Upper lobe of left lung (tissue), 6 donors: ENCODE results near the gene GRAMD4. TPM values are rescaled to one million over a fixed set of nuclear protein-coding genes. Genes with fewer than 3 reads are reported as not detected.

Experiments used
- ATAC-seq, 2 donors: fragments of 200-7000 bp; cut with Tn5 transposase; one replicate each; pipeline ENCODE4 v1.9.1; 2022; ENCODE audit warnings: mild to moderate bottlenecking in 2 of 2, moderate library complexity in 2 of 2; ENCODE audit not compliant: low FRiP score in 2 of 2
- DNase-seq, 2 donors: peaks; one replicate each; pipeline ENCODE4 v3.0.0-alpha.2; 2019 to 2020
- H3K27ac ChIP-seq, 4 donors: fragments of 200-600 bp; sonication (generic); one replicate each; pipeline ENCODE4 v1.5.1; 2016 to 2019
- H3K27me3 ChIP-seq, 4 donors: fragments of 200-600 bp; sonication (generic); one replicate each; pipeline ENCODE4 v1.5.1; 2017 to 2019
- H3K36me3 ChIP-seq, 4 donors: fragments of 200-600 bp; sonication (generic); one replicate each; pipeline ENCODE4 v1.5.1; 2016 to 2019
- H3K4me1 ChIP-seq, 4 donors: fragments of 200-600 bp; sonication (generic); one replicate each; pipeline ENCODE4 v1.5.1; 2018 to 2019
- H3K4me3 ChIP-seq, 4 donors: fragments of 200-600 bp; sonication (generic); one replicate each; pipeline ENCODE4 v1.5.1; 2017 to 2019; ENCODE audit warnings: mild to moderate bottlenecking in 2 of 4, moderate library complexity in 1 of 4
- H3K9me3 ChIP-seq, 4 donors: fragments of 200-600 bp; sonication (generic); one replicate each; pipeline ENCODE4 v1.5.1; 2018 to 2019
- CTCF ChIP-seq, 6 experiments: fragments of 450-650 bp in 4 of 6; fragments of 200-600 bp in 2 of 6; sonication (generic) in 2 of 6; IDR thresholded peaks; one replicate each; pipeline ENCODE4 v1.5.1; 2016 to 2019; ENCODE audit warnings: antibody characterized with exemption in 6 of 6
- EP300 ChIP-seq, 4 donors: sonication (generic); formaldehyde crosslinking; IDR thresholded peaks; one replicate each; pipeline ENCODE4 v1.5.1; 2017; ENCODE audit warnings: antibody characterized with exemption in 4 of 4, control low read depth in 2 of 4
- POLR2A ChIP-seq, 4 donors: fragments of 450-650 bp; IDR thresholded peaks; one replicate each; pipeline ENCODE4 v1.5.1; 2016 to 2017; ENCODE audit warnings: antibody characterized with exemption in 4 of 4, mild to moderate bottlenecking in 2 of 4
- POLR2AphosphoS5 ChIP-seq, 2 donors: sonication (generic); formaldehyde crosslinking; IDR thresholded peaks; one replicate each; pipeline ENCODE4 v1.5.1; 2017; ENCODE audit warnings: antibody characterized with exemption in 2 of 2
- WGBS, 2 donors: methylation state at CpG; one replicate each; pipeline ENCODE4 v1.1.5; 2017 to 2018; 5-methylcytosine and 5-hydroxymethylcytosine counted together
- total RNA-seq, 6 donors: library from RNA; depleted of rRNA in 4 of 6; stranded (reverse); fragments of >200 nt in 4 of 6; gene quantifications; one replicate each; pipeline versions ENCODE4 v1.1.0 to v1.2.1, GENCODE V29; 2016 to 2021
- donor health status: DM: no; HTN: no; CAD: no; lungs with moderate emphysema.
- donor health status: DM: no; HTN: yes; CAD: no; lungs with severe emphysema.

The GRAMD4 gene
- total RNA-seq, 6 donors from 2014 or later, result 59.8 to 302 (median 104) TPM

DNA sequence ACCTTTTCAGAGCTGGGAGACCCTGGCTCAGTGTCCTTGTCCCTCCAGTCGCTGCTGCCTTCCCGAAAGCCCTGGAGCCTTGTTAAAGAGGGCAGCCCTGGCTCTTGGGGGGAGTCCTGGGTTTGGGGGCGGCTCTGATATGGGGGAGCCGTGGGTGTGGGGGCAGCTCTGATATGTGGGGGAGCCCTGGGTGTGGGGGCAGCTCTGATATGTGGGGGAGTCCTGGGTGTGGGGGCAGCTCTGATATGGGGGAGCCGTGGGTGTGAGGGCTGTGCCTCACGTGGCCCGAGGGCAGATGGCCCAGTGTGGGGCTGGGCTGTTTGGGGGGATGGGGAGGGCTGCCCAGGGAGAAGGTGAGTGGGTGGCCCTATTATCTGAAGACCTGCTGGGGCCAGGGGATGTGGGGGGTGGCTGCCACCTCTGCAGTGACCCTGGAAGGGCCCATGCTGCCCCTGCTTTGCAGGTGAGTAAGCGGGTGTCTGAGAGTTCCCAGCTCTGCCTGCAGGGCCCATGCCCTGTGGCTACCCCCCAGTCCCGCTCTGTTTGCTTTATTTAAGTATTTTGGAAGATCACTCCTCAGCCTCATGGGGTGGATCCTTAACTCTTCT lies 30.9 kb upstream of the GRAMD4 start:
- Histone ChIP-seq H3K27ac (peak overlapping the region in 2 of 4 donors; percentile 10 to 26), H3K4me3 (no peak overlapping the region), H3K4me1 (peaks cover 21 to 53% (median 48%) of the 10 kb centered on the region in 4 donors), H3K27me3 (no peaks in the 10 kb centered on the region), H3K9me3 (no peaks in the 10 kb centered on the region), H3K36me3 (no peaks in the 10 kb centered on the region)
- no peak for TF ChIP-seq POLR2A (IDR thresholded peaks at IDR 0.05)
- TF ChIP-seq EP300 (IDR thresholded peaks at IDR 0.05), result no peak
- TF ChIP-seq CTCF (IDR thresholded peaks at IDR 0.05), result no peak
- no peak for TF ChIP-seq POLR2AphosphoS5 (IDR thresholded peaks at IDR 0.05)
- WGBS, 2 donors, result 86 to 100% methylated on average over 2 to 5 of the region's 9 CpGs
- DNase-seq, result peak in 1 of 2 donors; percentile 40
- no peak for ATAC-seq

- Histone ChIP-seq H3K9me3 (no peaks in the 10 kb centered on the region), H3K4me3 (no peak overlapping the region), H3K4me1 (peaks cover 21 to 53% (median 48%) of the 10 kb centered on the region in 4 donors), H3K36me3 (no peaks in the 10 kb centered on the region), H3K27ac (peak overlapping the region in 1 of 4 donors; percentile 15), H3K27me3 (no peaks in the 10 kb centered on the region)
- 86 to 87% methylated on average over 9 of the region's 11 CpGs for WGBS, 2 donors
- ATAC-seq, result no peak
- TF ChIP-seq POLR2A (IDR thresholded peaks at IDR 0.05) (no peak), POLR2AphosphoS5 (IDR thresholded peaks at IDR 0.05) (no peak), EP300 (IDR thresholded peaks at IDR 0.05) (no peak), CTCF (IDR thresholded peaks at IDR 0.05) (no peak)
- DNase-seq, result peak in 1 of 2 donors; percentile 67
These were observed 30.3 kb upstream of the GRAMD4 start for GRCh38 chr22:46589871-46590271.

DNA sequence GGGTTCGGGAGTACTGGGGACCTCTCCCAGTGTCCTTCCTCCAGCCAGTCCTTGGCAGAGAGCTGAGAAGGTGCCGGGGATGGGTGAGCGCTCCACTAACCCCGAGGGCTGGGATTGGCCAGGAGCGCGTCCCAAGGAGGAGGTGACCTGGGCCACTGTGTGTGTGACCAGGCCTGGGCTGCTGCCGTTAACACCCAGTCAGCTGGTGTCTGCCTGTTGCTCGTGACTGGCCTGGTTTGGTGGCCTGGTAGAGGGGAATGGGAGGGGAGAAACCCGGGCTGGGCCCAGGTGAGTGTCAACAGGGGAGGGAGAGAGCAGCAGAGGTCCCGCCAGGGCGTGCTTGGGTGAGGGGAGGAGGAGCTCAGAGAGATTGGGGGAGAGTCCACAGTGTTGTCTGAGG lies 29.9 kb upstream of the GRAMD4 start:
- TF ChIP-seq CTCF (IDR thresholded peaks at IDR 0.05) (no peak), POLR2AphosphoS5 (IDR thresholded peaks at IDR 0.05) (no peak), EP300 (IDR thresholded peaks at IDR 0.05) (no peak), POLR2A (IDR thresholded peaks at IDR 0.05) (no peak)
- Histone ChIP-seq H3K4me3 (no peak overlapping the region), H3K4me1 (peaks cover 21 to 53% (median 48%) of the 10 kb centered on the region in 4 donors), H3K9me3 (no peaks in the 10 kb centered on the region), H3K27me3 (no peaks in the 10 kb centered on the region), H3K27ac (peak overlapping the region in 1 of 4 donors; percentile 15), H3K36me3 (no peaks in the 10 kb centered on the region)
- 75 to 76% methylated on average over 9 to 11 of the region's 11 CpGs for WGBS, 2 donors
- DNase-seq (peak; percentile 37 to 61), ATAC-seq (no peak)

DNA sequence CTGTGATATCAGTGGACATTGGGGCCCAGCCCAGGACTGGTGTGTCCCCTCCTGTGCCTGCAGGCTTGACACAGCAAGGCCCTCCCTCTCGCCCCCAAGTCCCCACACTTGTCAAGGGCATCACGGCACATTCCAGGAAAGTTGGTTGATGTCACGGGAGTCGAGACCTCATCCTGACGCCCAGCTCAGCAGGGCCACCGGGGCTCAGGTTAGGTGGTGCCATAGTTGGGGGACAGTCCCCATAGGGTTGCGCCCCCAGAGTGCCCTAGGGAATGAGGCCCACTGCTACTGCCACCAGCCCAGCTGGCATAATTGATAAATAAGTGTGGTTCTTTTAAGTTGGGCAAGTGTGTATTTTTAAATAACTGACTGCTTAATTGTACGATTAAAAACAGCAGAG lies 28.3 kb upstream of the GRAMD4 start:
- Histone ChIP-seq H3K9me3 (no peaks in the 10 kb centered on the region), H3K27ac (peak overlapping the region; percentile 65 to 83 (median 82)), H3K4me3 (no peak overlapping the region), H3K27me3 (no peaks in the 10 kb centered on the region), H3K36me3 (no peaks in the 10 kb centered on the region), H3K4me1 (peaks cover 27 to 67% (median 52%) of the 10 kb centered on the region in 4 donors)
- no peak for ATAC-seq
- TF ChIP-seq CTCF (IDR thresholded peaks at IDR 0.05), result no peak
- TF ChIP-seq EP300 (IDR thresholded peaks at IDR 0.05), result no peak
- no peak for TF ChIP-seq POLR2A (IDR thresholded peaks at IDR 0.05)
- TF ChIP-seq POLR2AphosphoS5 (IDR thresholded peaks at IDR 0.05), result no peak
- 53 to 70% methylated on average over 1 to 8 of the region's 8 CpGs for WGBS, 2 donors
- DNase-seq, result no peak
